Stomach smooth muscle (tissue), 2 donors: ENCODE measurements around the gene INTS2.

Source experiments
- H3K27ac ChIP-seq: one replicate; pipeline ENCODE4 v1.7.0; 2013; ENCODE audit warnings: mild to moderate bottlenecking, low read length, inconsistent platforms
- H3K27me3 ChIP-seq, 2 donors: one replicate each; pipeline ENCODE4 v1.7.0; 2013; ENCODE audit warnings: low read length in 2 of 2; ENCODE audit not compliant: insufficient read depth in 2 of 2, control insufficient read depth in 1 of 2
- H3K36me3 ChIP-seq, 2 donors: one replicate each; pipeline ENCODE4 v1.7.0; 2013; ENCODE audit warnings: low read length in 2 of 2; ENCODE audit not compliant: control insufficient read depth in 2 of 2, insufficient read depth in 2 of 2
- H3K4me1 ChIP-seq: one replicate; pipeline ENCODE4 v1.7.0; 2013; ENCODE audit warnings: low read length; ENCODE audit not compliant: control insufficient read depth, insufficient read depth
- H3K4me3 ChIP-seq, 2 donors: one replicate each; pipeline ENCODE4 v1.7.0; 2013; ENCODE audit warnings: low read length in 2 of 2
- H3K9ac ChIP-seq, 2 donors: one replicate each; pipeline ENCODE4 v1.7.0; 2013; ENCODE audit warnings: low read length in 2 of 2, mild to moderate bottlenecking in 1 of 2
- H3K9me3 ChIP-seq, 2 donors: one replicate each; pipeline ENCODE4 v1.7.0; 2013; ENCODE audit warnings: low read length in 2 of 2; ENCODE audit not compliant: control insufficient read depth in 2 of 2
- donor health status: healthy.
- donor health status: Pancreatic carcinoma.

Gene INTS2

GRCh38 chr17:61848896-61849295 is 78.9 kb downstream of the INTS2 start:
- Histone ChIP-seq H3K27ac (no peak overlapping the region), H3K9me3 (no peaks in the 10 kb centered on the region), H3K36me3 (no peaks in the 10 kb centered on the region), H3K4me1 (no peaks in the 10 kb centered on the region), H3K9ac (no peak overlapping the region), H3K27me3 (no peaks in the 10 kb centered on the region), H3K4me3 (no peak overlapping the region)

- no peak overlapping the region for H3K27ac ChIP-seq
- no peaks in the 10 kb centered on the region for H3K27me3 ChIP-seq
- H3K9me3 ChIP-seq: no peaks in the 10 kb centered on the region
- no peak overlapping the region for H3K4me3 ChIP-seq
- H3K9ac ChIP-seq: no peak overlapping the region
- no peaks in the 10 kb centered on the region for H3K36me3 ChIP-seq
- H3K4me1 ChIP-seq: no peaks in the 10 kb centered on the region
Measured at GRCh38 chr17:61848247-61848646, 79.5 kb downstream of the INTS2 start.

- no peaks in the 10 kb centered on the region for H3K4me1 ChIP-seq
- H3K4me3 ChIP-seq: no peak overlapping the region
- H3K36me3 ChIP-seq: no peaks in the 10 kb centered on the region
- no peak overlapping the region for H3K9ac ChIP-seq
- no peak overlapping the region for H3K27ac ChIP-seq
- H3K9me3 ChIP-seq: no peaks in the 10 kb centered on the region
- H3K27me3 ChIP-seq: no peaks in the 10 kb centered on the region
Measured at GRCh38 chr17:61847659-61848058, 80.1 kb downstream of the INTS2 start.

- Histone ChIP-seq H3K4me3 (no peak overlapping the region), H3K27me3 (no peaks in the 10 kb centered on the region), H3K9ac (no peak overlapping the region), H3K36me3 (no peaks in the 10 kb centered on the region), H3K9me3 (no peaks in the 10 kb centered on the region), H3K27ac (no peak overlapping the region), H3K4me1 (no peaks in the 10 kb centered on the region)
Measured at GRCh38 chr17:61846761-61847375, 80.9 kb downstream of the INTS2 start.

GRCh38 chr17:61846088-61846487 is 81.7 kb downstream of the INTS2 start:
- Histone ChIP-seq H3K4me3 (no peak overlapping the region), H3K27ac (no peak overlapping the region), H3K9me3 (no peaks in the 10 kb centered on the region), H3K36me3 (no peaks in the 10 kb centered on the region), H3K27me3 (no peaks in the 10 kb centered on the region), H3K4me1 (no peaks in the 10 kb centered on the region), H3K9ac (no peak overlapping the region)

GRCh38 chr17:61843435-61843834 is 84.3 kb downstream of the INTS2 start:
- Histone ChIP-seq H3K27ac (no peak overlapping the region), H3K4me3 (no peak overlapping the region), H3K9ac (no peak overlapping the region), H3K36me3 (no peaks in the 10 kb centered on the region), H3K9me3 (no peaks in the 10 kb centered on the region), H3K4me1 (no peaks in the 10 kb centered on the region), H3K27me3 (no peaks in the 10 kb centered on the region)

GRCh38 chr17:61842899-61843298 is 84.9 kb downstream of the INTS2 start:
- no peaks in the 10 kb centered on the region for H3K36me3 ChIP-seq
- no peak overlapping the region for H3K9ac ChIP-seq
- no peak overlapping the region for H3K4me3 ChIP-seq
- no peak overlapping the region for H3K27ac ChIP-seq
- H3K9me3 ChIP-seq: no peaks in the 10 kb centered on the region
- H3K4me1 ChIP-seq: no peaks in the 10 kb centered on the region
- H3K27me3 ChIP-seq: no peaks in the 10 kb centered on the region

GRCh38 chr17:61839300-61839786 is 88.4 kb downstream of the INTS2 start:
- no peaks in the 10 kb centered on the region for H3K27me3 ChIP-seq
- H3K4me3 ChIP-seq: no peak overlapping the region
- no peak overlapping the region for H3K9ac ChIP-seq

GRCh38 chr17:61837175-61838051 is 90.4 kb downstream of the INTS2 start:
- Histone ChIP-seq H3K4me3 (no peak overlapping the region), H3K9me3 (no peaks in the 10 kb centered on the region), H3K36me3 (no peaks in the 10 kb centered on the region), H3K9ac (no peak overlapping the region), H3K27ac (no peak overlapping the region), H3K4me1 (no peaks in the 10 kb centered on the region), H3K27me3 (no peaks in the 10 kb centered on the region)

More at GRCh38 chr17:61839300-61839786, 88.4 kb downstream of the INTS2 start:
- no peaks in the 10 kb centered on the region for H3K9me3 ChIP-seq
- no peaks in the 10 kb centered on the region for H3K4me1 ChIP-seq
- H3K27ac ChIP-seq: no peak overlapping the region
- H3K36me3 ChIP-seq: no peaks in the 10 kb centered on the region

- Histone ChIP-seq H3K4me1 (no peaks in the 10 kb centered on the region), H3K27ac (no peak overlapping the region), H3K4me3 (no peak overlapping the region), H3K9ac (no peak overlapping the region), H3K36me3 (no peaks in the 10 kb centered on the region), H3K27me3 (no peaks in the 10 kb centered on the region), H3K9me3 (no peaks in the 10 kb centered on the region)
Measured at GRCh38 chr17:61836266-61837174, 91.3 kb downstream of the INTS2 start.
